Activated naive CD4-positive, alpha-beta T cell treated with anti-CD3 and anti-CD28 coated beads, Interleukin-2, amount 10 ng/mL, durations not matched to agents 7 days and 5 days (primary cell): Measurements from ENCODE around the gene FOXC2.
A peak's percentile ranks its signal among the peaks of the same experiment; 100 is the strongest.

Source experiments
- CTCF ChIA-PET: fragments of 350-600 bp; sonication (Branson Sonifier 250); formaldehyde crosslinking; loops from one replicate; lab custom pipeline; 2021; ENCODE audit warnings: antibody characterized with exemption; lab: Charles Lee
- DNase-seq: peaks from one replicate; pipeline ENCODE4 v3.0.0-alpha.2; 2020
- H3K27ac Mint-ChIP-seq: one replicate; pipeline ENCODE4 v1.8.0; 2021; ENCODE audit warnings: mild to moderate bottlenecking, moderate library complexity, mixed read lengths
- H3K27me3 Mint-ChIP-seq: one replicate; pipeline ENCODE4 v1.8.0; 2021; ENCODE audit warnings: mild to moderate bottlenecking, mixed read lengths
- H3K36me3 Mint-ChIP-seq: one replicate; pipeline ENCODE4 v1.8.0; 2021; ENCODE audit warnings: mixed read lengths
- H3K4me1 Mint-ChIP-seq: one replicate; pipeline ENCODE4 v1.8.0; 2021; ENCODE audit warnings: mixed read lengths
- H3K4me3 Mint-ChIP-seq: one replicate; pipeline ENCODE4 v1.8.0; 2021; ENCODE audit warnings: mild to moderate bottlenecking, moderate library complexity, mixed read lengths
- H3K9me3 Mint-ChIP-seq: one replicate; pipeline ENCODE4 v1.8.0; 2021; ENCODE audit warnings: mixed read lengths

Gene FOXC2

DNA sequence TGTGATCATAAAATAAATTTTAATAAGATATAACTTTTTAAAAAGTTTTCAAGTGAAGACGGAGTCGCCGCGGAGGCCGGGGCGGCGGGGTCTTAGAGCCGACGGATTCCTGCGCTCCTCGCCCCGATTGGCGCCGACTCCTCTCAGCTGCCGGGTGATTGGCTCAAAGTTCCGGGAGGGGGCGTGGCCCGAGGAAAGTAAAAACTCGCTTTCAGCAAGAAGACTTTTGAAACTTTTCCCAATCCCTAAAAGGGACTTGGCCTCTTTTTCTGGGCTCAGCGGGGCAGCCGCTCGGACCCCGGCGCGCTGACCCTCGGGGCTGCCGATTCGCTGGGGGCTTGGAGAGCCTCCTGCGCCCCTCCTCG is at the start of gene FOXC2:
Gene FOXC2, plus strand, starts transcription at position 229 of the 365 bp plus-strand sequence. CDS start 507 bp downstream, outside the sequence.
- peak; percentile 60 for DNase-seq
- CTCF ChIA-PET: no interaction called here
- H3K9me3 Mint-ChIP-seq: no peaks in the 10 kb centered on the region
- peaks cover 8% of the 10 kb centered on the region for H3K4me1 Mint-ChIP-seq
- H3K4me3 Mint-ChIP-seq: no peak within 1 kb of the TSS
- H3K27ac Mint-ChIP-seq: peak within 1 kb of the TSS; percentile 58
- H3K36me3 Mint-ChIP-seq: no peaks in the 10 kb centered on the region
- peaks cover 93% of the 10 kb centered on the region for H3K27me3 Mint-ChIP-seq

DNA sequence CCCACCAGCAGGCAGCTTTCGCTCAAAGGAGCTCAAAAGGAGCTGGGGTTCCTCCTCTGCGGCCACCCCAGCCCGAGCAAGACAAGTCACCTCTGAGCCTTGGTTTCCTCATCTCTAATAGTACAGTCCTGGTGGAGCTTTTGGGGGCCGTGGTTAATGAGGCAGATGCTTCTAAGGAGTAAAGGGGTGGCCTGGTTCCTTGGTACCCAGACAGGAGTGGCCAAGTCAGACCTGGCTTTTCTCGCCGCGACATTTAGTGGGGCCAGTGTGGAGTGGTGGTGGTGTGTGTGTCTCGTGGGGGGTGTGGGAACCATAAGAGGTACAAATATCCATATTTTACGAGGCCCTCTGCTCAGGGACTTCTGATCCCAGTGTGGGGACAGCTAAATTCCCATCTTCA is 49.6 kb upstream of the FOXC2 start:
- H3K4me1 Mint-ChIP-seq: peaks cover 2% of the 10 kb centered on the region
- peaks cover 92% of the 10 kb centered on the region for H3K27me3 Mint-ChIP-seq
- no peak overlapping the region for H3K4me3 Mint-ChIP-seq
- CTCF ChIA-PET: interaction anchor here (1.0 to 2.6 kb wide), 6 partner anchors 9 to 698 kb away, joined by 3 to 15 read pairs (median 6); no protein-coding TSS in a partner anchor
- H3K9me3 Mint-ChIP-seq: no peaks in the 10 kb centered on the region
- DNase-seq: no peak
- no peaks in the 10 kb centered on the region for H3K36me3 Mint-ChIP-seq
- H3K27ac Mint-ChIP-seq: no peak overlapping the region

DNA sequence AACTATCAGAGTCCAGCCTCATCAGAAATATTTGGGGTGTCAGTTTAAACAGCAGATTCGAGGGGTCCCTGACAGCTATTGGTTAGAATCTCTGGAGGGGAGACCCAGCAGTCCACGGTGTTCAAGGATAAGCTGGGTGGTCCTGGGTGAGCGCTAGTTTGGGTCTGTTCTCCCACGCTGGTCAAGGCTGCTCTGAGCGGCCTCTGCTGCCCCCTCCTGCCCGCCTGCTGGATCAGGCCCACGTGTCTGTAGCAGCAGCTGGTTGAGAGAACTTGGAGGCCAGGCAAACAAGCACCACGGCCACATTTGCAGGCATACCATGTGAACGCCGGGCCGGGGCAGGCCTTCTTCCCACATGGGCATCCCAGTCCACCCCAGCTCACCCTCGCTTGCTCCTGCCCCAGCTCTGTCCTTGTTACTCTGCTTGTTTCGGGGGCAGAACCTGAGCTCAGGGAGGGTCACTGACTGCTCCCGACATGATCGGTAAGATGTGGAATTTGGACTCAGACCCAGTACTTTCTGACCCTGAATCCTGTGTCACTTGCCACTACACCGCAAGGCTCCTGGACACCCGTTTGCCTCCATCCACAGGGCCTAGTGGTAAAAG is 48.9 kb upstream of the FOXC2 start:
- no peaks in the 10 kb centered on the region for H3K36me3 Mint-ChIP-seq
- no peak overlapping the region for H3K4me3 Mint-ChIP-seq
- CTCF ChIA-PET: interaction anchor here (0.8 to 2.6 kb wide), 10 partner anchors 9 to 698 kb away, joined by 3 to 15 read pairs (median 5); no protein-coding TSS in a partner anchor
- no peak overlapping the region for H3K27ac Mint-ChIP-seq
- no peaks in the 10 kb centered on the region for H3K9me3 Mint-ChIP-seq
- peak; percentile 49 for DNase-seq
- H3K27me3 Mint-ChIP-seq: peaks cover 85% of the 10 kb centered on the region
- H3K4me1 Mint-ChIP-seq: peaks cover 2% of the 10 kb centered on the region

DNA sequence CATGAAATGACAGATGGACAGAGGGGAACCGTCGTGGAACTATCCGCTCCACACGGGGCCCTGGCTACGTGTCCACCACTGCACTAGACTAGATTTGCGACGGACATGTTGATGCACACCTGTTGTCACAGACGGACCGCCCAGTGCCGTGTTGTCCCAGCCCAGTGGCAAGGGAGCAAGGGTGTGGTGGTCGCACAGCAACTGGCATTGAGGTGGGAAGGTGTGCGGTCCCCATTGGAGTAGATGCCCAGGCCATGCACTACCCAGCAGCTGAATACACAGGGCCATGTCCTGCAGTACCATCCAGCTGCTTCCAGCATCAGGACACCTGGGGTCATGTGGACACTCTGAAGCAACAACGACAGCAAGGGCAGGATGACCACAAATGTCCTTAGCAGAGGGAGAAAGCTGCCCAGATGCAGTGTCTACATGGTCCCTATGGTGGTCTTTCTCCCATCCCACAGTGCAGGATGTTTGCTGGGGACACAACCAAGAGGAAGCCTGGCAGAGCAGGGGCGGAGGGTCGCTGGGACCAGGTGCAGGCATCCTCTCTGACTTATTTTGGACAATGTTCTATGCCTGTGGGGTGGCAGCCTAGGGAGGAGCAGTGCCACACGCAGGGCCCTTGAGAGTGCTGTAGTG is 47.5 kb upstream of the FOXC2 start:
- Mint-ChIP-seq H3K4me1 (peaks cover 2% of the 10 kb centered on the region), H3K9me3 (no peaks in the 10 kb centered on the region), H3K4me3 (no peak overlapping the region), H3K36me3 (no peaks in the 10 kb centered on the region), H3K27me3 (peaks cover 79% of the 10 kb centered on the region), H3K27ac (no peak overlapping the region)
- CTCF ChIA-PET: interaction anchor here (1.1 to 2.6 kb wide), 4 partner anchors 13 to 698 kb away, joined by 3 to 12 read pairs (median 4); no protein-coding TSS in a partner anchor
- no peak for DNase-seq

DNA sequence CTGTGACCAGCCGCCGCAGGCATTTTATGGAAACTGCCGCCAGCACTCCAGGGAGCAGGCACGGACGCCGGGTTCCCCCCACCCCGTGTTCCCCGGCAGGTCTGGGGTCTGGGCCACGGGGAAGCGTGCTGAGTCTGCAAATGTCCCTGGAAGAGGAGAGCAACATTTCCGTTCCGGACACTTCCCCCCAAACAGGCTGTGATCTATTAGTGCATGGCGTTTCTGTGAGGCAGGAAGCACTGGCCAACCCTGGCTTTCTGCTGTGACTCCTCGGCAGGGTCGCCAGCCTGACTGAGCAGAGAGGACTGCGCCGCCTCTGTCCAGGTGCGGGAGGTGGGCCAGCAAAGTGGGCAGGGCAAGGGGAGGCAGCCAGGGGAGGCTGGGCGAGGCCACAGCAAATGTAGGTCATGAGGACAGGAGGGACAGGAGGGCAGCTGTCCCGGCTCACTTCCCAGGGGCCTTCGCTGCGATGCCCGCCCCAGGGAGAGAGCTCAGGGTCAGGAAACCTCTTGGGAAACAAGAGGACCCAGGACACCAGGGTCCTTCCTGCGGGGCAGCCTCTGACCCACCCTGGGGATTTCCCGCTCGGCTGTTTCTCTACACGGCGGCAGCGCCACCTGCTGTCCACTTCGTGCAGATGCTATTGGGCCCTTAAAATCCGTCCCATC is 46.8 kb upstream of the FOXC2 start:
- peaks cover 74% of the 10 kb centered on the region for H3K27me3 Mint-ChIP-seq
- peak overlapping the region; percentile 49 for H3K27ac Mint-ChIP-seq
- no peaks in the 10 kb centered on the region for H3K36me3 Mint-ChIP-seq
- H3K4me1 Mint-ChIP-seq: peaks cover 2% of the 10 kb centered on the region
- no peak overlapping the region for H3K4me3 Mint-ChIP-seq
- CTCF ChIA-PET: interaction anchor here (0.7 to 1.8 kb wide), 5 partner anchors 9 to 177 kb away, joined by 3 to 4 read pairs (median 3); no protein-coding TSS in a partner anchor
- DNase-seq: peak; percentile 64
- H3K9me3 Mint-ChIP-seq: no peaks in the 10 kb centered on the region

DNA sequence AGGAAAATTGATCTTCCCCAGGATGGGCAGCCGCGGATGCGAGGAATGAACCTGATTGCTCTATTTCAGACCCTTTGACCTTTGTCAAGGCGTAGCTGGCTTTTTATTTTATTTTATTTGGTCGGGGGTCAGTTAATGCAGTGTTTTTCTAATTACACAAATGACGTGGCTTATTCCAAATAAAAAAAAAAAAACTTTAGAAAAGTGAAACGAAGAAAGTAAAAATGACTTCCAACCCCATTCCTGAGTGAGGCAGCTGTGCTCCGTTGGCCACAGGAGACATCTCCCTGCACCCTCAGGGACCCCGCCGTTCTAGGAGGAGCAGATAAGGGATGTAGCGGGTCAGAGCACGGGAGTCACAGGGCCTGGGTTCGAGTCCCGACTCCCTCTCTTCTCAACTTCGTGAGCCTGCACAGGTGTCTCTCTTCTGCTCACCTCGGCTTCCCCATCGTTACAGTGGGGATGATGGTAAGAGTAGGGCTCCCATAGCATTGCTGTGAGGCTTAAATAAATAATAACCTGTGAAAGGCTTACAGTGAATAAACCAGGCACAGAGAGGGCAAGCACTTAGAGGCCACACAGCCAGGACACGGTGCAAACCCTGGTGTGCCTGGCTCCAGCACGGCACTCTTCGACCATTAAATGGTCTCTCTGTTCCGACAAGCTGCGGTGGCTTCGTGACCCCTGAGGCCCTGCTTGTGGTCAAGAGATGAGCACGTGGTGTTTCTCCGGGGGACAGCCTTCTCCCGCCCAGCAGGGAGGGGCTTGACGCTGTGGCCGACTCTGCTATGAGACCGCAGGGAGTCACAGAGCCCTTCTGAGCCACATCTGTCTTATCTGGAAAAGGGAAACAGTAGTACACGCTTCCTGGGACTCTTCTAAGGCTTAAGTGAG is 46.1 kb upstream of the FOXC2 start:
- DNase-seq: no peak
- H3K4me3 Mint-ChIP-seq: no peak overlapping the region
- H3K4me1 Mint-ChIP-seq: peaks cover 2% of the 10 kb centered on the region
- H3K27ac Mint-ChIP-seq: peak overlapping the region; percentile 49
- H3K9me3 Mint-ChIP-seq: no peaks in the 10 kb centered on the region
- CTCF ChIA-PET: interaction anchor here (0.7 to 1.8 kb wide), 6 partner anchors 9 to 475 kb away, joined by 3 to 4 read pairs (median 3); no protein-coding TSS in a partner anchor
- peaks cover 66% of the 10 kb centered on the region for H3K27me3 Mint-ChIP-seq
- no peaks in the 10 kb centered on the region for H3K36me3 Mint-ChIP-seq

DNA sequence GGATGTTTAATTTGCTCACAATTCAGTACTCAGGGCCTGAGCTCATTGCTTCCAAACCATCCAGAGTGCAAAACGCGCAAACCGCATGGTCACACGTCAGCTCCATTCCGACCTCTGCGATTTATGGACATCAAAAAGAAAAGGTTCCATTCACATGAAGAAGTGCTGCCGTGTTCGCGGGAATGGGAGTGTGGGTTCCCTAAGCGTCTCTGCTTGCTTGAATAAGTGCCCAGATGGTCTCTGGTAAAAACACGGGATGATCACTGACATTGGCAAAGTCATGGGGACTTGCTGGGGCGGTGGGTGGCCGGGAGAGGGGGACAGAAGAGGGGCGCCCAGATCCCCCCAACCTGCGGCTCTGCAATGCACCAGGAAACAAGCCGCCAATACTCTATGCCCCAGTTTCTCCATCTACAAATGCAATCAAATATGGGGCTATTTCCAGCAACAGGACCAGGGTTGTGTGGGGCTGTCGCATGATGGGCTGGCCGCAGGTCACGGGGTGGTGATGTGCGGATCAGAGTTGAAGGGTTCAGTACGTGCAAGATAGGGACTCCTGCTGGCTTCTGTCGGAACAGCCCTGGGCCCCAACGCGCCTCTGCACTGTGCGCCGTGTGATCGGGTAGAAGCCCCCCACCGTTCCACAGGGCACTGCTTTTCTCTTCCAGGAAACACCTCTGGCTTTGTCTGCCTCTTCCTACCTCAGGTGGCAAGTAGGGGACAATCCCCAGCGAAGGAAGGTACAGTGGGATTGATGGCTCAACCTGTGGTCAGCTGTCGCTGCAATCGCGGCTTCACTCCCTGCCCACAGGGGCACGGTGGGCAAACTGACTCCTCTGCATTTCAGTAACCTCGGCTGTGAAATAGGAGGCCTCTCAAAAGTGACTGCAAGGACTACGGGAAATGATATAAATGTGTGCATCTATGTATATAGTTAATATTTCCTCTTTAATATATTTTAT is 45.1 kb upstream of the FOXC2 start:
- Mint-ChIP-seq H3K27me3 (peaks cover 56% of the 10 kb centered on the region), H3K27ac (no peak overlapping the region), H3K4me3 (no peak overlapping the region), H3K9me3 (no peaks in the 10 kb centered on the region), H3K4me1 (peaks cover 2% of the 10 kb centered on the region), H3K36me3 (no peaks in the 10 kb centered on the region)
- CTCF ChIA-PET: interaction anchor here (1.3 to 1.8 kb wide), 2 partner anchors 11 to 476 kb away, joined by 3 to 4 read pairs; no protein-coding TSS in a partner anchor
- DNase-seq: no peak

DNA sequence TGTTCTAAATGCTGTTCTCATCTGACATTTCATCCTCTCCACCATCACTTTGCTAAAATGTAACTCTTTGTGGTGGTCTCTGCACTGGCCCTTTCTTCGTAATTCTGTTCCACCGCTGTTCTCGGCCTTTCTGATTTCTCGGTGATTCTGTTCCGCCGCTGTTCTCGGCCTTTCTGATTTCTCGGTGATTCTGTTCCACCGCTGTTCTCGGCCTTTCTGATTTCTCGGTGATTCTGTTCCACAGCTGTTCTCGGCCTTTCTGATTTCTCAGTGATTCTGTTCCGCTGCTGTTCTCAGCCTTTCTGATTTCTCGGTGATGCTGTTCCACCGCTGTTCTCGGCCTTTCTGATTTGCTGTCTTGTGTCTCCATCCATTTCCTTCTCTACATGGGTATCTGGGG is 44.0 kb upstream of the FOXC2 start:
- CTCF ChIA-PET: no interaction called here
- H3K27ac Mint-ChIP-seq: no peak overlapping the region
- H3K9me3 Mint-ChIP-seq: no peaks in the 10 kb centered on the region
- peaks cover 2% of the 10 kb centered on the region for H3K4me1 Mint-ChIP-seq
- DNase-seq: no peak
- no peaks in the 10 kb centered on the region for H3K36me3 Mint-ChIP-seq
- peaks cover 45% of the 10 kb centered on the region for H3K27me3 Mint-ChIP-seq
- H3K4me3 Mint-ChIP-seq: no peak overlapping the region

DNA sequence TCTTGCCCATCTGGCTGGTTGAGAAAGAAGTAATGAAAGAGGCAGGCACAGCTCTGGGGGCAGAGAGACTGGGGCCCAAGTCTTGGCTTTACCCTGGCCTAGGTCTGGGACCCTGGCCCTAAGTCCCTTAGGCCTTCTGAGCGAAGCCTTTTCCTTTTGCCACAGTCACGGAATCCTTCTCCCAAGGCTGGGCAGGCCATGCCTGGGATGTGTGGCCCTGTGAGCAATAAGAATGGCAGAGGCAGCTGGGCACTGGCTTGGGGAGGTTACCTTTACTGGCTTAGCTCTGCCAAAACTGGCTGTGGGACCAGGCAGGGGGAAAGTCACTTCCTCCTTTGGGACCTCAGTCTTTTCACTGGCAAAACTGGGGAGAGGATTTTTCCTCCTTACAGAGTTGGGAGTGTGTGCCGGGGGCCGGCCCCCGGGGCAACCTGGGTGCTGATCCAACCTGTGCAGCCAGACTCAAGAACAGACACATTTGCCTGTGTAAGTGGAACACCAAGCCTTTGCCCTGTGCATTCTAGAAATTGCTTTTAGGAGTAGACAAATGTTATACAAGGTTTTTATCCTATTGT is 43.4 kb upstream of the FOXC2 start:
- peaks cover 2% of the 10 kb centered on the region for H3K4me1 Mint-ChIP-seq
- no peak overlapping the region for H3K4me3 Mint-ChIP-seq
- H3K27me3 Mint-ChIP-seq: peaks cover 39% of the 10 kb centered on the region
- CTCF ChIA-PET: no interaction called here
- no peaks in the 10 kb centered on the region for H3K36me3 Mint-ChIP-seq
- H3K9me3 Mint-ChIP-seq: no peaks in the 10 kb centered on the region
- no peak overlapping the region for H3K27ac Mint-ChIP-seq
- no peak for DNase-seq

DNA sequence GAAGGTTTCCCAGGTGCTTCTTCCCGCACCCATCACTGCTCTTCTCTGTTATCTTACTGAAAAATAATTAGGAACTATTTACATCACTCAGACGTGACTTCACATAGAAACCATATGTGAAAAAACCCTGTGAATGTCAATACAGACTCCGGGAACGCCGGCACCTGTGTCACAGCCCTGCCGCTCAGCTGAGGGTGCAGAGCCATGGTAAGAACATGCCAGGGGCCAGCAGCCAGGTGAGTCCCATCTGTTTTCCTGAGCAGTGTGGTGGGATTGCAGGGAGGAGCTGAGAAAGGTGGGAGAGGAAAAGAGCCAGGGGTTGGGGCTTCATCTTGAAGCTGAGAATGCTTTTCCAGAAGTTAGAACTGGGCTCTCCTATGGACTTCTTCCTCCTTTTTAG is 42.6 kb upstream of the FOXC2 start:
- Mint-ChIP-seq H3K4me1 (peaks cover 2% of the 10 kb centered on the region), H3K9me3 (no peaks in the 10 kb centered on the region)

DNA sequence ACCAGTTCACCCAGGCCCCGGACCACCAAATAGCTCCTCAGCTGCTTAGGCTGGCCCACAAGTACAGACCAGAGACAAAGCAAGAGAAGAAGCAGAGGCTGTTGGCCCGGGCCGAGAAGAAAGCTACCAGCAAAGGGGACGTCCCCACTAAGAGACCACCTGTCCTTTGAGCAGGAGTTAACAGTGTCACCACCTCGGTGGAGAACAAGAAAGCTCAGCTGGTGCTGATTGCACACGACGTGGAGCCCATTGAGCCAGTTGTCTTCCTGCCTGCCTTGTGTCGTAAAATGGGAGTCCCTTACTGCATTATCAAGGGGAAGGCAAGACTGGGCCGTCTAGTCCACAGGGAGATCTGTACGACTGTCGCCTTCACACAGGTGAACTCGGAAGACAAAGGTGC is 40.9 kb upstream of the FOXC2 start:
- H3K27me3 Mint-ChIP-seq: peaks cover 18% of the 10 kb centered on the region
- CTCF ChIA-PET: interaction anchor here (1.0 kb wide), 1 partner anchor 8 kb away, joined by 3 read pairs; no protein-coding TSS in a partner anchor
- no peaks in the 10 kb centered on the region for H3K36me3 Mint-ChIP-seq
- no peak for DNase-seq
- no peaks in the 10 kb centered on the region for H3K4me1 Mint-ChIP-seq
- no peak overlapping the region for H3K27ac Mint-ChIP-seq
- no peaks in the 10 kb centered on the region for H3K9me3 Mint-ChIP-seq
- no peak overlapping the region for H3K4me3 Mint-ChIP-seq

More for the DNA sequence above, 42.6 kb upstream of the FOXC2 start:
- Mint-ChIP-seq H3K27ac (no peak overlapping the region), H3K27me3 (peaks cover 31% of the 10 kb centered on the region), H3K4me3 (no peak overlapping the region), H3K36me3 (no peaks in the 10 kb centered on the region)
- DNase-seq: no peak
- CTCF ChIA-PET: no interaction called here

DNA sequence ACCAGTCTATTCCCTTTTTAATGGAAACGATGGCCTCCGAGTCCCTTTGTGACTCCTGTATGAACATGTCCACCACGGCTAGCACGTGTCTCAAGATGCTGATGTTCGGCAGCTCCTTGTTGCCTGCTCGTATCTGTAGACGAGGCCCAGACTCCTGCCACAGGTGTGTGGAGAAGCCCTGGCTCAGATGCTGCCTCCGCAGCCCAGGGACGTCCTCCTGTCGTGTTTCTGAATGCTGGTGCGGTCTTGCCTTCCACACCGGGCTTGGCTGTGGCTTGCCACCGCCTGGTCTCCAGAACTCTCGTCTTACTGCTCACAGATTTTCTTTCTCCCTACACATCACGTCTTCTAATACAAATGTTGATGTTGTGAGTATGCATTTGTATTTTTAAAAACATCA is 39.3 kb upstream of the FOXC2 start:
- no peaks in the 10 kb centered on the region for H3K9me3 Mint-ChIP-seq
- no peak overlapping the region for H3K4me3 Mint-ChIP-seq
- CTCF ChIA-PET: no interaction called here
- H3K27ac Mint-ChIP-seq: no peak overlapping the region
- DNase-seq: no peak
- H3K27me3 Mint-ChIP-seq: peaks cover 8% of the 10 kb centered on the region
- H3K36me3 Mint-ChIP-seq: no peaks in the 10 kb centered on the region
- no peaks in the 10 kb centered on the region for H3K4me1 Mint-ChIP-seq
